ENCODE measurements around the gene TMOD1. TPM values are rescaled to one million over a fixed set of nuclear protein-coding genes. Genes with fewer than 3 reads are reported as not detected.
A peak's percentile ranks its signal among the peaks of the same experiment; 100 is the strongest.

The TMOD1 gene
- total and polyA plus RNA-seq, 2 of the 8 experiments (the other 6 are each of a cell fraction or from before 2014, with no cell fraction given) = 0.17 to 0.88 TPM

- CTCF ChIA-PET (ENCODE audit: partially characterized antibody) = interaction anchor here (0.7 to 5.5 kb wide), 10 partner anchors 11 to 135 kb away, joined by 3 to 69 read pairs (median 6); partner anchors contain the start of gene TMOD1
- WGBS, 2 experiments (ENCODE audit: extremely low coverage in 1 of 2, insufficient coverage in 1 of 2, insufficient read length in 1 of 2, insufficient replicate concordance in 2 of 2, low coverage in 1 of 2, low lambda C conversion rate in 2 of 2, missing lambda C conversion rate in 1 of 2) = 50% methylated on average over 1 of the region's 1 CpG; no CpG with 5 or more reads in 1 of the 2 experiments
- no peaks in the 10 kb centered on the region for H3K36me3 ChIP-seq (ENCODE audit: control insufficient read depth in 2 of 4, insufficient read depth in 4 of 4, low read length in 3 of 4)
These were observed 21.3 kb upstream of the TMOD1 start for GRCh38 chr9:97480174-97480573.

More at GRCh38 chr9:97480174-97480573, 21.3 kb upstream of the TMOD1 start:
- H2BK120ac ChIP-seq (replicated peaks; ENCODE audit: low read depth, low read length) = no peak overlapping the region
- H4K20me1 ChIP-seq (replicated peaks in 1 of 2; ENCODE audit: control insufficient read depth in 1 of 2, insufficient read depth in 2 of 2, low read length in 2 of 2) = no peaks in the 10 kb centered on the region
- no peak overlapping the region for H4K91ac ChIP-seq (replicated peaks; ENCODE audit: insufficient read length, low read length)
- DNase-seq (ENCODE audit: low read depth in 1 of 2, low spot score in 2 of 2) (no peak), FAIRE-seq (no peak)
- H3K27ac ChIP-seq (ENCODE audit: low read depth, low read length) = no peak overlapping the region
- no peak overlapping the region for H2BK5ac ChIP-seq (ENCODE audit: low read depth, low read length)
- no peak overlapping the region for H4K5ac ChIP-seq (ENCODE audit: insufficient read length, low read depth, low read length)
- no peak overlapping the region for H3K4ac ChIP-seq (replicated peaks; ENCODE audit: insufficient read length, low read depth, low read length)
- no peak overlapping the region for H3K4me3 ChIP-seq (ENCODE audit: extremely low read depth in 1 of 4, insufficient read depth in 2 of 4, low read depth in 3 of 4, low read length in 4 of 4)
- no peak overlapping the region for H3K14ac ChIP-seq (ENCODE audit: insufficient read length)
- no peak overlapping the region for H2AK5ac ChIP-seq (ENCODE audit: low read depth, low read length)
- peaks cover 0 to 3% (median 0%) of the 10 kb centered on the region in 4 experiments; a peak in 1 of 7 replicates for H3K27me3 ChIP-seq (replicated peaks in 1 of 4; ENCODE audit: control insufficient read depth in 3 of 4, extremely low read depth in 1 of 4, insufficient read depth in 3 of 4, low read length in 3 of 4)
- H3K4me2 ChIP-seq (ENCODE audit: insufficient read depth in 1 of 2, low read depth in 2 of 2, low read length in 2 of 2) = no peak overlapping the region
- no peak overlapping the region for H3K18ac ChIP-seq (ENCODE audit: extremely low read depth, low read length)
- H3K23ac ChIP-seq (ENCODE audit: insufficient read length) = no peak overlapping the region
- TF ChIP-seq SP1 (IDR thresholded peaks at IDR 0.05; ENCODE audit: low read depth, low read length) (no peak), SUZ12 (IDR thresholded peaks at IDR 0.05; ENCODE audit: low read length) (no peak)
- H3K23me2 ChIP-seq (ENCODE audit: low read depth, low read length) = no peaks in the 10 kb centered on the region
- POLR2A ChIA-PET (ENCODE audit: partially characterized antibody) = interaction anchor here (1.4 kb wide), 1 partner anchor 123 kb away, joined by 4 read pairs; no protein-coding TSS in a partner anchor
- H3K79me1 ChIP-seq (ENCODE audit: low read depth, low read length) = no peaks in the 10 kb centered on the region
- no peak overlapping the region for H4K8ac ChIP-seq (ENCODE audit: extremely low read depth, insufficient read depth, low read length)
- H2BK20ac ChIP-seq (ENCODE audit: low read length) = no peak overlapping the region
- 0 out of 2 replicates have a peak overlapping the region, but pooled peaks have one; percentile 47 for H2AFZ ChIP-seq (ENCODE audit: low read length)
- H2BK12ac ChIP-seq (ENCODE audit: low read depth, low read length) = no peak overlapping the region
- no peaks in the 10 kb centered on the region for H3K79me2 ChIP-seq (ENCODE audit: control insufficient read depth in 1 of 2, insufficient read depth in 2 of 2, low read length in 2 of 2)
- no peaks in the 10 kb centered on the region for H3K9me3 ChIP-seq (ENCODE audit: insufficient read depth in 2 of 2, low read depth in 1 of 2, low read length in 1 of 2)
- no peak overlapping the region for H2BK15ac ChIP-seq (ENCODE audit: low read length)
- no peak overlapping the region for H3K9ac ChIP-seq (replicated peaks in 1 of 4; ENCODE audit: extremely low read depth in 1 of 4, low read depth in 3 of 4, low read length in 3 of 4)
- no peak overlapping the region for H3K56ac ChIP-seq (replicated peaks; ENCODE audit: insufficient read length, low read depth, low read length)
- no peaks in the 10 kb centered on the region for H3K4me1 ChIP-seq (replicated peaks in 1 of 4; ENCODE audit: control insufficient read depth in 3 of 4, insufficient read depth in 4 of 4, low read length in 3 of 4)

Data from H1 (cell line).